Activated CD8-positive, alpha-beta memory T cell treated with anti-CD3 and anti-CD28 coated beads, Interleukin-2, amount 10 ng/mL, durations not matched to agents 7 days and 5 days (primary cell): Measurements from ENCODE around the gene DYSF. TPM values are rescaled to one million over a fixed set of nuclear protein-coding genes. Genes with fewer than 3 reads are reported as not detected.

ENCODE experiments used
- ATAC-seq: fragments of 150-1000 bp; cut with Tn5 transposase; one replicate; pipeline ENCODE4 v1.10.0; 2021; ENCODE audit warnings: moderate library complexity
- CTCF ChIA-PET: fragments of 350-600 bp; sonication (Branson Sonifier 250); formaldehyde crosslinking; loops from one replicate; lab custom pipeline; 2021; ENCODE audit warnings: antibody characterized with exemption; lab: Charles Lee
- DNase-seq: peaks from one replicate; pipeline ENCODE4 v3.0.0-alpha.2; 2020
- H3K27ac Mint-ChIP-seq: one replicate; pipeline ENCODE4 v1.8.0; 2021; ENCODE audit warnings: mild to moderate bottlenecking, mixed read lengths
- H3K27me3 Mint-ChIP-seq: one replicate; pipeline ENCODE4 v1.8.0; 2021; ENCODE audit warnings: mixed read lengths
- H3K36me3 Mint-ChIP-seq: one replicate; pipeline ENCODE4 v1.8.0; 2021; ENCODE audit warnings: mild to moderate bottlenecking, mixed read lengths
- H3K4me1 Mint-ChIP-seq: one replicate; pipeline ENCODE4 v1.8.0; 2021; ENCODE audit warnings: mixed read lengths
- H3K4me3 Mint-ChIP-seq: one replicate; pipeline ENCODE4 v1.8.0; 2021; ENCODE audit warnings: mild to moderate bottlenecking, moderate library complexity, mixed read lengths
- H3K9me3 Mint-ChIP-seq: one replicate; pipeline ENCODE4 v1.8.0; 2022; ENCODE audit warnings: low read depth, mixed read lengths
- total RNA-seq, 2 experiments: library from RNA; stranded (reverse); gene quantifications; one replicate each; pipeline ENCODE4 v1.2.3, GENCODE V29; 2021

DYSF gene
- total RNA-seq, 2 experiments from 2014 or later = 7.3 to 8.9 TPM

- Mint-ChIP-seq H3K9me3 (no peaks in the 10 kb centered on the region), H3K4me3 (no peak overlapping the region), H3K27ac (no peak overlapping the region), H3K27me3 (peaks cover 2% of the 10 kb centered on the region), H3K4me1 (no peaks in the 10 kb centered on the region), H3K36me3 (no peaks in the 10 kb centered on the region)
- ATAC-seq (no peak), DNase-seq (no peak)
- CTCF ChIA-PET = no interaction called here
Measured at GRCh38 chr2:71685941-71686611, 232.7 kb downstream of the DYSF start.

GRCh38 chr2:71686781-71687180, 233.4 kb downstream of the DYSF start:
- Mint-ChIP-seq H3K36me3 (no peaks in the 10 kb centered on the region), H3K4me1 (no peaks in the 10 kb centered on the region), H3K27me3 (peaks cover 2% of the 10 kb centered on the region), H3K27ac (no peak overlapping the region), H3K4me3 (no peak overlapping the region), H3K9me3 (no peaks in the 10 kb centered on the region)
- no peak for ATAC-seq
- CTCF ChIA-PET = no interaction called here
- DNase-seq = no peak

- no peak for DNase-seq
- ATAC-seq = no peak
- H3K9me3 Mint-ChIP-seq = no peaks in the 10 kb centered on the region
- no peak overlapping the region for H3K27ac Mint-ChIP-seq
- H3K4me3 Mint-ChIP-seq = no peak overlapping the region
- H3K27me3 Mint-ChIP-seq = peaks cover 2% of the 10 kb centered on the region
- no peaks in the 10 kb centered on the region for H3K4me1 Mint-ChIP-seq
- CTCF ChIA-PET = no interaction called here
- H3K36me3 Mint-ChIP-seq = no peaks in the 10 kb centered on the region
Measured at GRCh38 chr2:71687412-71687811, 234.1 kb downstream of the DYSF start.

- Mint-ChIP-seq H3K27me3 (peaks cover 2% of the 10 kb centered on the region), H3K4me1 (no peaks in the 10 kb centered on the region), H3K36me3 (no peaks in the 10 kb centered on the region), H3K27ac (no peak overlapping the region), H3K9me3 (no peaks in the 10 kb centered on the region), H3K4me3 (no peak overlapping the region)
- CTCF ChIA-PET = no interaction called here
- DNase-seq (no peak), ATAC-seq (no peak)
Measured at GRCh38 chr2:71688530-71688929, 235.2 kb downstream of the DYSF start.

GRCh38 chr2:71689393-71689792, 236.0 kb downstream of the DYSF start:
- no peak for ATAC-seq
- H3K4me1 Mint-ChIP-seq = no peaks in the 10 kb centered on the region
- CTCF ChIA-PET = no interaction called here
- no peak overlapping the region for H3K27ac Mint-ChIP-seq
- H3K9me3 Mint-ChIP-seq = no peaks in the 10 kb centered on the region
- peaks cover 2% of the 10 kb centered on the region for H3K27me3 Mint-ChIP-seq
- DNase-seq = no peak
- no peaks in the 10 kb centered on the region for H3K36me3 Mint-ChIP-seq
- H3K4me3 Mint-ChIP-seq = no peak overlapping the region

GRCh38 chr2:71689968-71690834, 236.8 kb downstream of the DYSF start:
- no peaks in the 10 kb centered on the region for H3K36me3 Mint-ChIP-seq
- H3K4me1 Mint-ChIP-seq = no peaks in the 10 kb centered on the region
- no peak for DNase-seq
- no peak for ATAC-seq
- CTCF ChIA-PET = no interaction called here
- H3K9me3 Mint-ChIP-seq = no peaks in the 10 kb centered on the region
- peaks cover 2% of the 10 kb centered on the region for H3K27me3 Mint-ChIP-seq
- H3K27ac Mint-ChIP-seq = no peak overlapping the region
- no peak overlapping the region for H3K4me3 Mint-ChIP-seq

GRCh38 chr2:71690876-71691475, 237.6 kb downstream of the DYSF start:
- ATAC-seq (no peak), DNase-seq (no peak)
- H3K4me1 Mint-ChIP-seq = no peaks in the 10 kb centered on the region
- no peak overlapping the region for H3K4me3 Mint-ChIP-seq
- no peaks in the 10 kb centered on the region for H3K36me3 Mint-ChIP-seq
- H3K27me3 Mint-ChIP-seq = peaks cover 2% of the 10 kb centered on the region
- no peak overlapping the region for H3K27ac Mint-ChIP-seq
- CTCF ChIA-PET = no interaction called here
- no peaks in the 10 kb centered on the region for H3K9me3 Mint-ChIP-seq

GRCh38 chr2:71691747-71692441, 238.5 kb downstream of the DYSF start:
- no peak for DNase-seq
- no peak overlapping the region for H3K4me3 Mint-ChIP-seq
- peaks cover 2% of the 10 kb centered on the region for H3K27me3 Mint-ChIP-seq
- no peaks in the 10 kb centered on the region for H3K9me3 Mint-ChIP-seq
- no peak for ATAC-seq
- CTCF ChIA-PET = no interaction called here
- H3K36me3 Mint-ChIP-seq = no peaks in the 10 kb centered on the region
- H3K4me1 Mint-ChIP-seq = no peaks in the 10 kb centered on the region
- H3K27ac Mint-ChIP-seq = no peak overlapping the region

GRCh38 chr2:71692621-71693277, 239.4 kb downstream of the DYSF start:
- H3K27ac Mint-ChIP-seq = no peak overlapping the region
- no peaks in the 10 kb centered on the region for H3K36me3 Mint-ChIP-seq
- peaks cover 2% of the 10 kb centered on the region for H3K27me3 Mint-ChIP-seq
- no peak overlapping the region for H3K4me3 Mint-ChIP-seq
- CTCF ChIA-PET = no interaction called here
- ATAC-seq = no peak
- no peaks in the 10 kb centered on the region for H3K4me1 Mint-ChIP-seq
- no peaks in the 10 kb centered on the region for H3K9me3 Mint-ChIP-seq
- DNase-seq = no peak

GRCh38 chr2:71693286-71694270, 240.2 kb downstream of the DYSF start:
- H3K4me3 Mint-ChIP-seq = no peak overlapping the region
- no peaks in the 10 kb centered on the region for H3K36me3 Mint-ChIP-seq
- ATAC-seq (no peak), DNase-seq (no peak)
- H3K9me3 Mint-ChIP-seq = no peaks in the 10 kb centered on the region
- H3K4me1 Mint-ChIP-seq = no peaks in the 10 kb centered on the region
- CTCF ChIA-PET = no interaction called here
- H3K27me3 Mint-ChIP-seq = peaks cover 2% of the 10 kb centered on the region
- no peak overlapping the region for H3K27ac Mint-ChIP-seq

GRCh38 chr2:71694501-71695234, 241.3 kb downstream of the DYSF start:
- ATAC-seq (no peak), DNase-seq (no peak)
- CTCF ChIA-PET = no interaction called here
- H3K9me3 Mint-ChIP-seq = no peaks in the 10 kb centered on the region
- no peak overlapping the region for H3K4me3 Mint-ChIP-seq
- H3K4me1 Mint-ChIP-seq = no peaks in the 10 kb centered on the region
- no peak overlapping the region for H3K27ac Mint-ChIP-seq
- H3K27me3 Mint-ChIP-seq = peaks cover 2% of the 10 kb centered on the region
- no peaks in the 10 kb centered on the region for H3K36me3 Mint-ChIP-seq
